ENCODE results near the gene SPOPL. TPM values are rescaled to one million over a fixed set of nuclear protein-coding genes. Genes with fewer than 3 reads are reported as not detected.

SPOPL gene
- polyA plus RNA-seq, 1 of the 3 experiments (the other 2 are of a cell fraction): 4.5 TPM

DNA sequence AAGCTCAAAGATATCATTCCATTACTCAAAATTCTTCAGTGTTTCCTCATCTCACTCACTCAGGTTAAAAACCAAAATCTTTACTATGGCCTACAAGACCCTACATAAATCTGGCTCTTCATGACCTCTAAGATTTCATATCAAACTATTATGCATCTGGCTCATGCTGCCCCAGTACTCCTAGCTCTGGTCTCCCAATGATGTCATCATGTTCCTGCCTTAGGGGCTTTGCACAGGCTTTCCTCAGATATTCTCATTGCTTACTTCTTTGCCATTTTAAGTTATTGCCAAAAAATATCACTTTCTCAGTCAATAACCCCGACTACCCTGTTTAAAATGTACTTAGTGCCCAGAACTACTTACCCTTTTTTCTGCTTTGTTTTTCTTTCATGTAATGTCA is 33.0 kb upstream of the SPOPL start:
- TF ChIP-seq FOSL2 (IDR thresholded peaks at IDR 0.05; ENCODE audit: borderline replicate concordance, low read depth) (no peak), POLR2AphosphoS5 (IDR thresholded peaks at IDR 0.05; ENCODE audit: low read depth, low read length) (no peak), EP300 (IDR thresholded peaks at IDR 0.05; ENCODE audit: borderline replicate concordance in 1 of 2, low read depth in 1 of 2, low read length in 1 of 2) (no peak), NFIC (IDR thresholded peaks at IDR 0.05; ENCODE audit: borderline replicate concordance) (no peak), JUND (IDR thresholded peaks at IDR 0.05) (no peak), RAD21 (IDR thresholded peaks at IDR 0.05; ENCODE audit: low read length) (no peak), SMC3 (IDR thresholded peaks at IDR 0.05; ENCODE audit: low read depth, low read length) (no peak)
- TF ChIP-seq, protein P1, sequence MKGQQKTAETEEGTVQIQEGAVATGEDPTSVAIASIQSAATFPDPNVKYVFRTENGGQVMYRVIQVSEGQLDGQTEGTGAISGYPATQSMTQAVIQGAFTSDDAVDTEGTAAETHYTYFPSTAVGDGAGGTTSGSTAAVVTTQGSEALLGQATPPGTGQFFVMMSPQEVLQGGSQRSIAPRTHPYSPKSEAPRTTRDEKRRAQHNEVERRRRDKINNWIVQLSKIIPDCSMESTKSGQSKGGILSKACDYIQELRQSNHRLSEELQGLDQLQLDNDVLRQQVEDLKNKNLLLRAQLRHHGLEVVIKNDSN (IDR thresholded peaks at IDR 0.05; ENCODE audit: borderline replicate concordance, low read depth): no peak
- TF ChIP-seq, protein P2, sequence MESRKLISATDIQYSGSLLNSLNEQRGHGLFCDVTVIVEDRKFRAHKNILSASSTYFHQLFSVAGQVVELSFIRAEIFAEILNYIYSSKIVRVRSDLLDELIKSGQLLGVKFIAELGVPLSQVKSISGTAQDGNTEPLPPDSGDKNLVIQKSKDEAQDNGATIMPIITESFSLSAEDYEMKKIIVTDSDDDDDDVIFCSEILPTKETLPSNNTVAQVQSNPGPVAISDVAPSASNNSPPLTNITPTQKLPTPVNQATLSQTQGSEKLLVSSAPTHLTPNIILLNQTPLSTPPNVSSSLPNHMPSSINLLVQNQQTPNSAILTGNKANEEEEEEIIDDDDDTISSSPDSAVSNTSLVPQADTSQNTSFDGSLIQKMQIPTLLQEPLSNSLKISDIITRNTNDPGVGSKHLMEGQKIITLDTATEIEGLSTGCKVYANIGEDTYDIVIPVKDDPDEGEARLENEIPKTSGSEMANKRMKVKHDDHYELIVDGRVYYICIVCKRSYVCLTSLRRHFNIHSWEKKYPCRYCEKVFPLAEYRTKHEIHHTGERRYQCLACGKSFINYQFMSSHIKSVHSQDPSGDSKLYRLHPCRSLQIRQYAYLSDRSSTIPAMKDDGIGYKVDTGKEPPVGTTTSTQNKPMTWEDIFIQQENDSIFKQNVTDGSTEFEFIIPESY (IDR thresholded peaks at IDR 0.05; ENCODE audit: borderline replicate concordance, low read depth): no peak
- TF ChIP-seq, protein P3, sequence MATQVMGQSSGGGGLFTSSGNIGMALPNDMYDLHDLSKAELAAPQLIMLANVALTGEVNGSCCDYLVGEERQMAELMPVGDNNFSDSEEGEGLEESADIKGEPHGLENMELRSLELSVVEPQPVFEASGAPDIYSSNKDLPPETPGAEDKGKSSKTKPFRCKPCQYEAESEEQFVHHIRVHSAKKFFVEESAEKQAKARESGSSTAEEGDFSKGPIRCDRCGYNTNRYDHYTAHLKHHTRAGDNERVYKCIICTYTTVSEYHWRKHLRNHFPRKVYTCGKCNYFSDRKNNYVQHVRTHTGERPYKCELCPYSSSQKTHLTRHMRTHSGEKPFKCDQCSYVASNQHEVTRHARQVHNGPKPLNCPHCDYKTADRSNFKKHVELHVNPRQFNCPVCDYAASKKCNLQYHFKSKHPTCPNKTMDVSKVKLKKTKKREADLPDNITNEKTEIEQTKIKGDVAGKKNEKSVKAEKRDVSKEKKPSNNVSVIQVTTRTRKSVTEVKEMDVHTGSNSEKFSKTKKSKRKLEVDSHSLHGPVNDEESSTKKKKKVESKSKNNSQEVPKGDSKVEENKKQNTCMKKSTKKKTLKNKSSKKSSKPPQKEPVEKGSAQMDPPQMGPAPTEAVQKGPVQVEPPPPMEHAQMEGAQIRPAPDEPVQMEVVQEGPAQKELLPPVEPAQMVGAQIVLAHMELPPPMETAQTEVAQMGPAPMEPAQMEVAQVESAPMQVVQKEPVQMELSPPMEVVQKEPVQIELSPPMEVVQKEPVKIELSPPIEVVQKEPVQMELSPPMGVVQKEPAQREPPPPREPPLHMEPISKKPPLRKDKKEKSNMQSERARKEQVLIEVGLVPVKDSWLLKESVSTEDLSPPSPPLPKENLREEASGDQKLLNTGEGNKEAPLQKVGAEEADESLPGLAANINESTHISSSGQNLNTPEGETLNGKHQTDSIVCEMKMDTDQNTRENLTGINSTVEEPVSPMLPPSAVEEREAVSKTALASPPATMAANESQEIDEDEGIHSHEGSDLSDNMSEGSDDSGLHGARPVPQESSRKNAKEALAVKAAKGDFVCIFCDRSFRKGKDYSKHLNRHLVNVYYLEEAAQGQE (IDR thresholded peaks at IDR 0.05; ENCODE audit: low read depth, low read length): no peak
- TF ChIP-seq, protein P4, sequence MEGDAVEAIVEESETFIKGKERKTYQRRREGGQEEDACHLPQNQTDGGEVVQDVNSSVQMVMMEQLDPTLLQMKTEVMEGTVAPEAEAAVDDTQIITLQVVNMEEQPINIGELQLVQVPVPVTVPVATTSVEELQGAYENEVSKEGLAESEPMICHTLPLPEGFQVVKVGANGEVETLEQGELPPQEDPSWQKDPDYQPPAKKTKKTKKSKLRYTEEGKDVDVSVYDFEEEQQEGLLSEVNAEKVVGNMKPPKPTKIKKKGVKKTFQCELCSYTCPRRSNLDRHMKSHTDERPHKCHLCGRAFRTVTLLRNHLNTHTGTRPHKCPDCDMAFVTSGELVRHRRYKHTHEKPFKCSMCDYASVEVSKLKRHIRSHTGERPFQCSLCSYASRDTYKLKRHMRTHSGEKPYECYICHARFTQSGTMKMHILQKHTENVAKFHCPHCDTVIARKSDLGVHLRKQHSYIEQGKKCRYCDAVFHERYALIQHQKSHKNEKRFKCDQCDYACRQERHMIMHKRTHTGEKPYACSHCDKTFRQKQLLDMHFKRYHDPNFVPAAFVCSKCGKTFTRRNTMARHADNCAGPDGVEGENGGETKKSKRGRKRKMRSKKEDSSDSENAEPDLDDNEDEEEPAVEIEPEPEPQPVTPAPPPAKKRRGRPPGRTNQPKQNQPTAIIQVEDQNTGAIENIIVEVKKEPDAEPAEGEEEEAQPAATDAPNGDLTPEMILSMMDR (IDR thresholded peaks at IDR 0.05): no peak
- Histone ChIP-seq H3K4me3 (ENCODE audit: low read depth in 2 of 2, low read length in 1 of 2) (no peak overlapping the region), H3K79me2 (ENCODE audit: insufficient read depth) (no peaks in the 10 kb centered on the region), H3F3A (replicated peaks; ENCODE audit: insufficient read depth) (no peaks in the 10 kb centered on the region), H3K4me1 (ENCODE audit: control insufficient read depth in 1 of 2, insufficient read depth in 2 of 2, low read depth in 1 of 2, low read length in 1 of 2) (peaks cover 0 to 3% of the 10 kb centered on the region in 2 experiments; a peak in 2 of 4 replicates), H3K9ac (no peak overlapping the region), H4K20me1 (ENCODE audit: insufficient read depth) (no peaks in the 10 kb centered on the region), H3K4me2 (no peak overlapping the region), H3K27ac (ENCODE audit: low read depth in 2 of 2, low read length in 1 of 2) (no peak overlapping the region), H3K36me3 (replicated peaks in 1 of 2; ENCODE audit: control insufficient read depth in 1 of 2, insufficient read depth in 2 of 2, low read length in 1 of 2) (no peaks in the 10 kb centered on the region), H3K9me3 (no peaks in the 10 kb centered on the region), H3K9me2 (no peaks in the 10 kb centered on the region), H3K27me3 (ENCODE audit: insufficient read depth) (no peaks in the 10 kb centered on the region), H2AFZ (ENCODE audit: low read depth) (no peak overlapping the region)
- ChIA-PET POLR2A (no interaction called here), CTCF (interaction anchor here (0.6 kb wide), 1 partner anchor 94 kb away, joined by 3 read pairs; no protein-coding TSS in a partner anchor)
- DNase-seq: no peak
- WGBS (ENCODE audit: low lambda C conversion rate): 0% methylated on average over 1 of the region's 1 CpG

Measured in SK-N-SH (cell line).